Right renal pelvis (tissue), 4 donors: ENCODE results near the gene MAMDC2. TPM values are rescaled to one million over a fixed set of nuclear protein-coding genes. Genes with fewer than 3 reads are reported as not detected.

ENCODE experiments used
- DNase-seq, 4 donors: peaks; one replicate each; pipeline ENCODE4 v3.0.0-alpha.2; 2013; ENCODE audit warnings: low read depth in 4 of 4, low spot score in 3 of 4, missing footprints in 1 of 4
- polyA plus RNA-seq, 4 donors: library from polyadenylated mRNA; unstranded; fragments of 120-200 nt; gene quantifications; one replicate each; pipeline ENCODE4 v1.2.1, GENCODE V29; 2013; ENCODE audit not compliant: insufficient read length in 4 of 4

MAMDC2 gene
- polyA plus RNA-seq, 4 donors = 6.6 to 8.0 (median 7.4) TPM

- DNase-seq = no peak
Measured at GRCh38 chr9:70061776-70062175, 18.1 kb downstream of the MAMDC2 start.

GRCh38 chr9:70064496-70064895, 20.8 kb downstream of the MAMDC2 start:
- DNase-seq = no peak

GRCh38 chr9:70065572-70065971, 21.9 kb downstream of the MAMDC2 start:
- DNase-seq = no peak

- no peak for DNase-seq
Measured at GRCh38 chr9:70066418-70066817, 22.8 kb downstream of the MAMDC2 start.

GRCh38 chr9:70066874-70067273, 23.2 kb downstream of the MAMDC2 start:
- DNase-seq = no peak

- no peak for DNase-seq
Measured at GRCh38 chr9:70069704-70070103, 26.1 kb downstream of the MAMDC2 start.

GRCh38 chr9:70073193-70073592, 29.5 kb downstream of the MAMDC2 start:
- no peak for DNase-seq

- DNase-seq = no peak
Measured at GRCh38 chr9:70073756-70074155, 30.1 kb downstream of the MAMDC2 start.

- DNase-seq = no peak
Measured at GRCh38 chr9:70076678-70077077, 33.0 kb downstream of the MAMDC2 start.

GRCh38 chr9:70079417-70080037, 35.9 kb downstream of the MAMDC2 start:
- DNase-seq = no peak

GRCh38 chr9:70080481-70081119, 37.0 kb downstream of the MAMDC2 start:
- DNase-seq = no peak

GRCh38 chr9:70081120-70081495, 37.5 kb downstream of the MAMDC2 start:
- DNase-seq = no peak

GRCh38 chr9:70083429-70083828, 39.8 kb downstream of the MAMDC2 start:
- no peak for DNase-seq

- peak; percentile 5 to 39 (median 21) for DNase-seq
Measured at GRCh38 chr9:70085241-70085640, 41.6 kb downstream of the MAMDC2 start.

- no peak for DNase-seq
Measured at GRCh38 chr9:70091103-70091502, 47.5 kb downstream of the MAMDC2 start.

- no peak for DNase-seq
Measured at GRCh38 chr9:70091572-70091971, 47.9 kb downstream of the MAMDC2 start.

GRCh38 chr9:70092190-70092589, 48.5 kb downstream of the MAMDC2 start:
- no peak for DNase-seq

- no peak for DNase-seq
Measured at GRCh38 chr9:70093095-70093494, 49.4 kb downstream of the MAMDC2 start.

- no peak for DNase-seq
Measured at GRCh38 chr9:70093944-70094343, 50.3 kb downstream of the MAMDC2 start.

- no peak for DNase-seq
Measured at GRCh38 chr9:70094747-70095146, 51.1 kb downstream of the MAMDC2 start.

- no peak for DNase-seq
Measured at GRCh38 chr9:70097187-70097586, 53.5 kb downstream of the MAMDC2 start.

- no peak for DNase-seq
Measured at GRCh38 chr9:70100362-70100761, 56.7 kb downstream of the MAMDC2 start.

- no peak for DNase-seq
Measured at GRCh38 chr9:70101265-70101664, 57.6 kb downstream of the MAMDC2 start.
